Myocyte (in vitro differentiated cells): ENCODE results near the gene RALB. TPM values are rescaled to one million over a fixed set of nuclear protein-coding genes. Genes with fewer than 3 reads are reported as not detected.
"Not testable (repeated sequence)": the region's sequence is repeated elsewhere in the genome, so short reads cannot be mapped to it uniquely, and the experiment has no call there.

ENCODE experiments used
- DNase-seq: peaks from one replicate; pipeline ENCODE4 v3.0.0-alpha.2; 2012; ENCODE audit warnings: low read depth
- total RNA-seq: library from RNA; depleted of rRNA; stranded (reverse); fragments of >200 nt; gene quantifications from 2 replicates; pipeline ENCODE4 v1.2.3, GENCODE V29; 2014

Gene RALB
- total RNA-seq, 1 donor from 2014 or later, result 34.2 TPM

GRCh38 chr2:120243211-120243610 lies 9.4 kb upstream of the RALB start:
- DNase-seq, result no peak

- DNase-seq, result no peak
These were observed 8.6 kb upstream of the RALB start for GRCh38 chr2:120243875-120244553.

- DNase-seq, result no peak
These were observed 7.8 kb upstream of the RALB start for GRCh38 chr2:120244656-120245519.

DNA sequence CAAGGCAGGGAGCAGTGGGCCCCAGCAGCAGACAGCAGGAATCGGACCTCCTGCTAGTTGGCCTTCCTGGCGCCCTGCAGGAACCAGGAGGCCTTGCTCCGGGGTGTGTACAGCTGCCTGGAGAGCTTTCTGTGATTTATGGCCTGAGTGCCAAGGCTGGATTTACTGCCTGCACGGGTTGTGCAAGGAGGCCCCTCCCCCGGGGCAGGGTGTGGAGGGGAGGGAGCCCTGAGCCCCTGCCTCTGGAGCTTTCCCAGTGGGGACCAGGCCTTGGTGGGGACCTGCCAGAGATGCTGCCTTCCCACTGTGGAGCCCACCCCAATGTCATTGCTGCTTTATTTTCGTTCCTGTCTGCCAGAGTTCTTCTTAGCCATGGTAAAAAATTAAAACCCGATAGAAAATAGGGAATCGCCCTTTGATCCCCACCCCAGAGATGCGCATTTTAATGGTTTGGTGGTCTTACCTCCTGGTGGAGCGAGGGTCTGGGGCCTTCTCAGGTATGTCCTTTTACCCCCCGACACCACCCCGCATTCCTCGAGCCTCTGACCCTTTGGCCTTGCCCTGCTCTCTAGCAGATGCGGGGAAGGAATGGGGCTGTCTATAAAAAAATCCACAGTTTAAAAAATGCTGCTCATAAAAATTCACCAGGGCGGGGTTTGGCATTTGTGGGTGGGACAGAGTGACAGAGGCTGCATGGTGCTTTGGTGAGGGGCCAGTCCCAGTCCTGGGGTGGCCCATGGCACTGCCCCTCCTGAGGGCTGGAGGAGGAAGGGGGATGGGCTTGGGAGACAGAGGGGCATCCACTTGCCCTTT lies 6.9 kb upstream of the RALB start:
- peak; percentile 44 for DNase-seq

GRCh38 chr2:120246546-120247300 lies 5.9 kb upstream of the RALB start:
- peak; percentile 88 for DNase-seq

DNA sequence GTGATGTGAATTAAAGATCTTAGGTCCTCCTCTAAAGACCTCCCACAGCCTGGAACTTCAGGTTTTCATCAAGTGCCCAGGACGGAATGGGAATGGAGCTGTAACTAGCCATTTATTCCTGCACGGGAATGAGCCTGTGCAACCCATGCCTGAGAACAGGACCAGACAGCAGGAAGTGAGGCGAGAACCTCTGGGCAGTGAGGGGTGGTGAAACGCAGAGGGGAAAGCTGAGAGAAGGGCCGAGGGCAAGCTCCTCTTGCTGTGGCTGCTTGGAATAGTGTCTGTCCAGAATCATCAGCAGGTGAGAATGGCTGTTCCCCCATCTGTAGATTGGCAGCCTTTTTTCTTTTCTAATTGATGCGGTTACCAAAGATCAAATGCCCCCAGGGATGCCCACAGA lies 4.8 kb upstream of the RALB start:
- no peak for DNase-seq

- DNase-seq, result no peak
These were observed 2.0 kb upstream of the RALB start for GRCh38 chr2:120250640-120251039.

DNA sequence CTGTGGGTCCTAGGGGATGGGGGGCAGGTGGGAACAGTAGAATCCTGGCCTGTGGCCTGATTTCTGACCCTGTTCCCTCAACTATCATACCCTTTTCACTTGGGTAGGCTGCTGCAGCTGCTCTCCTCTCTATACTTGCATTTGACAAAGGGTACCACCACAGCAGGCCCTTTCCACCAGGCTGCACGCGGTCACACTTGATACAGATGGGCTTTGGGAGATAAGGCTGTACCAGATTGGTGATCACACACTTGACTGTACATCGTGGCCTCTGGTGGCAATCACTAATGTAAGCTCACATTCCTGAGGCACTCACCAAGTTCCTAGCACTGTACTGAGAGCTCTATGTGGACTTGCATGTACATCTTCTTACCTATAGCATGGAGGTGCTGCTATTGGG lies 1.6 kb upstream of the RALB start:
- DNase-seq, result no peak

DNA sequence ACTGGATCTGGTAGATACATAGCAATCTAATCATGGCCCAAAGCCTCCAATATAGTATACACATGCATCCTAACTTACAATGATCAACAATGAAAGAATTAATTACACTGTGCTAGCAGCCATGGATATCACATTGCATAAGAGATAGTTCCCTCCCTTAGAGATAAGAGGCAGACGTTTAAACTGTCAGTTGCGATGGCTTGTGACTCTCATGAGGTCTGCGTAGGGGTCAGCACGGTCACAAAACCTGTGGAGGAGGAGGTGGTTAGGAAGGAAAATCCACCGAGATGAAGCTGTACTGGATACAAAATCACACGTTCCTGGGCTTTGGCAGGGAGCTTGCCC lies 800 bp upstream of the RALB start:
- no peak for DNase-seq

DNA sequence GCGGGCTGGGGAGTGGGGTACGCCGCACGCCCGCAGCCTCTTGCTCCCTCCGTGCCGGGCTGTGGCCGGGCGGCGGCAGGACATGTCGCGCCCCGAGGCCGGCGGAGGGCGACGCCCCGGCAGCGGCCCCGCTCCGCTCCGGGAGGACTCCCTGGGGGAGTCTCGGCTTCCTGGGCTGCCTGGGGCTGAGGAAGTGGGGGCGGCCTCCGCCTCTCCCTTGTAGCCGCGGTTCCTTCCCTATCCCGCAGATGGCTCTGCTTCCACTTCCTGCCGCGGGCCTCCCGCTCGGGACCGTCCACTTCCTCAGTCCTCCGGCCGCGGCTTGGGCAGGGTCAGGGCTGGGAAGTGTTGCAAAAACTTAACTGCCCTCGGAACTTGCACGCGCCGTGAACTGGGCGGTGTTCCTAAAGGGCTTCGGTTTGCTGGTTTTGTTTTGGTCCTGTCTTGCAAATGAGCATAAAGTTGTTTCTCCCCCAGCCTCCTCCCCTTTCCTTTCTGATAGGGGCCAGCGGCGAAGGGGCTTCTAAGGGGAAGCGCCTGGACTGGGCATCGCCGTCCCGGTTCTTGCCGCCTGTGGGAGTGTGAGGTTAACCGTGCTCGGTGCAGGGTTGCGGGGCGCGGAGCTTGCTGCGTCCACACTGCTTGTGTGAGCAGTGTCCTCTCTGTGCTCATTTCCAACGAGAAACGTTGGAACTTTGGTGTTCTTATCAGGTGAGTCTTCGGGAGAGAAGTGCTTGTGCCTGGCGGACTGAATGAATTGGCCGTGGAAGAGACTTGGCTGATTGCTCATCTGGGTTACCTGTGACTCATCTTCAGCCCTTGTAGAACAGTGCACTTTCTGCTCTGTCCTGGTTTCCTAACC lies 600 bp downstream of the RALB start:
- peak; percentile 84 for DNase-seq

- no peak for DNase-seq
These were observed 1.5 kb downstream of the RALB start for GRCh38 chr2:120254178-120254577.

- no peak for DNase-seq
These were observed 2.4 kb downstream of the RALB start for GRCh38 chr2:120255071-120255470.

DNA sequence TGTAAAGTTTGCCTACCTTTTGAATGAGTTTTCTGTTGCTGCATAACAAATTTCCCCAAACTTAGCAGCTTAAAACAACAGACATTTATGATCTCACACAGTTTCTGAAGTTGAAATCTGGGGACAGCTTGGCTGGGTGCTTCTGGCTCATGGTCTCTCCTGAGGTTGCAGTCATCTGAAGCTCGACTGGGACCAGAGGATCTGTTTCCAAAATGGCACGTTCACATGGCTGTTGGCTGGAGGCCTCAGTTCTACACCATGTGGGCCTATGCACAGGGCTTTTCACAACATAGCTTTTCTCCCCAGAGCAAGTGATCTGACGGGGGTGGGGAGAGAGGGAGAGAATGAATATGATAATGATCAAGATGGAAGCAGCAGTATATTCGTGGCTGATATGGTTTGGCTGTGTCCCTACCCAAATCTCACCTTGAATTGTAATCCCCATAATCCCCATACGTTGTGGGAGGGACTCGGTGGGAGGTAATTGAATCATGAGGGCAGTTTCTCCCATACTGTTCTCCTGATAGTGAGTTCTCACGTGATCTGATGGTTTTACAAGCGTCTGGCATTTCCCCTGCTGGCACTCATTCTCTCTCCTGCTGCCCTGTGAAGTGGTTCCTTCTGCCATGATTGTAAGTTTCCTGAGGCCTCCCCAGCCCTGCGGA lies 3.5 kb downstream of the RALB start:
- DNase-seq, result no peak

DNA sequence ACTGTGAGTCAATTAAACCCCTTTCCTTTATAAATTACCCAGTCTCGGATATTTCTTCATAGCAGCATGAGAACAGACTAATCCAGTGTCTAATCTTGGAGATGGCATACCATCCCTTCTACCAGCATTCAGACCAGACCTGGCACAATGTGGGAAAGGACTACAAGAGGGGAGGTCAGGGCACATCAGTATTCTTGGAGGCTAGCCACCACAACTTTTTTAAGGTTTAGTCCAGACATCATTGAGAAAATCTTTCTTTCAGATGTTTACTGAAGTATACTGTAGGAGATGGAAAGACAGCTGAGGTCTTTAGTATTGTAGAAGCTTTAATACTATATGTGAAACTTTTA lies 4.0 kb downstream of the RALB start:
- DNase-seq, result no peak

DNA sequence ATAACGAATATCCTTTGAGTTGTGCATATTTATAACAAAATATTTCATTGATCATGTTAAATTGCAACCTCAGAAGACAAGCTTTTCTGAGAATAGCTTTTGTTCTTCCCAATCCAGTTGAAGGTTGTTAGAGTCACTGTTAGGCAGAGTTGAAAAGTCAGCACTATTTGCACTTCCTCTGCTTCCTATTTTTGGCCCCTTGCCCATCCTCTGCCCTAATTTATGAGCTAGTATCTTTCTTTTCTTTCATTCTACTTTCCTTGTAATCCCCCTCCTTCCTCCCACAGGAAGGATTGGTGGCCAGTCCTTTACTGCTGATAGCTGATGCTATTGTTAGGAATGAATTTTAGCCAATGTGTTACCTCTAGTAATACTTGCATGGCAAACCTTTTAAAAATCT lies 4.9 kb downstream of the RALB start:
- DNase-seq, result no peak

GRCh38 chr2:120258196-120258595 lies 5.5 kb downstream of the RALB start:
- DNase-seq, result no peak

DNA sequence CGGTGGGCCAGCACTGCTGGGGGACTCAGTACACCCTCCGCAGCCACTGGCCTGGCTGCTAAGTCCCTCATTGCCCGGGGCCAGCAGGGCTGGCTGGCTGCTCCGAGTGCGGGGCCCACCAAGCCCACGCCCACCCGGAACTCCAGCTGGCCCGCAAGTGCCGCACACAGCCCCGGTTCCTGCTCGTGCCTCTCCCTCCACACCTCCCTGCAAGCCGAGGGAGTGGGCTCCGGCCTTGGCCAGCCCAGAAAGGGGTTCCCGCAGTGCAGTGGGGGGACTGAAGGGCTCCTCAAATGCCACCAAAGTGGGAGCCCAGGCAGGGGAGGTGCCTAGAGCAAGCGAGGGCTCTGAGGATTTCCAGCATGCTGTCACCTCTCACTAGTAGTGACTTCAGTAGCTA lies 7.3 kb downstream of the RALB start:
- not testable (repeated sequence) for DNase-seq

DNA sequence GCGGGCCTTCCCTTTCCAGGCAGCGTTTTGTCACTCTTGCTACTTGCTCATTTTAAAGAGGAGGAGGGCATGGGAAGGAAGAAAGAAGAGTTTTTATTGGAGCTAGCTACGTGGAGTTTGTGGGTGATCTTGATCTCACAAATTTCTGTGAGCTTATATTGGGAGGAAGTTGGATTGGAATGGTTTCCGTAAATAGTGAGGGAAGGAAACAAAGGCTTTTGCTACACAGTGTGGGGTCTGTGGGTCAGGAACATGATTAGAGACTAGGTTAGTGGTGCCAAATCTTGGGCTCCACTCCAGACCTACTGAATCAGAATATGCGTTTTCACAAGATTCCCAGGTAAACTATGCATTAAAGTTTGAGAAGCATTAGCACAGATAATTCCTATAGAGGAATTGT lies 8.1 kb downstream of the RALB start:
- DNase-seq, result no peak

GRCh38 chr2:120261387-120262006 lies 8.8 kb downstream of the RALB start:
- no peak for DNase-seq
